Tibial nerve (tissue), 4 donors: ENCODE results near the gene ATP6V1C2. TPM values are rescaled to one million over a fixed set of nuclear protein-coding genes. Genes with fewer than 3 reads are reported as not detected.

Experiments
- DNase-seq, 2 donors: peaks; one replicate each; pipeline ENCODE4 v3.0.0-alpha.2; 2019; ENCODE audit warnings: low spot score in 2 of 2
- H3K27ac ChIP-seq, 4 donors: fragments of 200-600 bp; sonication (generic) in 3 of 4; one replicate each; pipeline ENCODE4 v1.5.1; 2017 to 2019; ENCODE audit warnings: mild to moderate bottlenecking in 1 of 4
- H3K27me3 ChIP-seq, 2 donors: fragments of 200-600 bp; sonication (generic) in 1 of 2; one replicate each; pipeline versions ENCODE4 v1.5.1 to v1.6.0; 2017 to 2019
- H3K36me3 ChIP-seq, 3 donors: fragments of 200-600 bp; sonication (generic); one replicate each; pipeline ENCODE4 v1.5.1; 2018 to 2019
- H3K4me1 ChIP-seq, 4 donors: fragments of 200-600 bp; sonication (generic) in 3 of 4; one replicate each; pipeline ENCODE4 v1.5.1; 2017 to 2019
- H3K4me3 ChIP-seq, 4 donors: fragments of 200-600 bp; sonication (generic) in 3 of 4; one replicate each; pipeline ENCODE4 v1.5.1; 2017 to 2019; ENCODE audit warnings: mild to moderate bottlenecking in 1 of 4, moderate library complexity in 1 of 4
- H3K9me3 ChIP-seq, 4 donors: fragments of 200-600 bp; sonication (generic) in 3 of 4; one replicate each; pipeline ENCODE4 v1.5.1; 2017 to 2019
- CTCF ChIP-seq, 5 experiments: fragments of 200-600 bp in 3 of 5; fragments of 450-650 bp in 2 of 5; sonication (generic) in 3 of 5; IDR thresholded peaks; one replicate each; pipeline ENCODE4 v1.5.1; 2016 to 2019; ENCODE audit warnings: antibody characterized with exemption in 5 of 5, mild to moderate bottlenecking in 3 of 5, moderate library complexity in 2 of 5
- EP300 ChIP-seq, 2 donors: sonication (generic); formaldehyde crosslinking; IDR thresholded peaks; one replicate each; pipeline ENCODE4 v1.6.1; 2017; ENCODE audit warnings: antibody characterized with exemption in 2 of 2, mild to moderate bottlenecking in 1 of 2
- POLR2A ChIP-seq, 2 donors: fragments of 450-650 bp; IDR thresholded peaks; one replicate each; pipeline ENCODE4 v1.6.1; 2017; ENCODE audit warnings: antibody characterized with exemption in 2 of 2, mild to moderate bottlenecking in 2 of 2, moderate library complexity in 2 of 2
- WGBS, 2 donors: methylation state at CpG; one replicate each; pipeline ENCODE4 v1.1.5; 2018; 5-methylcytosine and 5-hydroxymethylcytosine counted together
- total RNA-seq, 4 donors: library from RNA; depleted of rRNA; stranded (reverse); fragments of >200 nt; gene quantifications; one replicate each; pipeline ENCODE4 v1.1.0, GENCODE V29; 2016

The ATP6V1C2 gene
- total RNA-seq, 4 donors from 2014 or later, result 0.21 to 0.66 (median 0.30) TPM; not detected in 1

GRCh38 chr2:10772868-10773215 lies 51.4 kb downstream of the ATP6V1C2 start:
- 75 to 77% methylated on average over 13 of the region's 13 CpGs for WGBS, 2 donors
- Histone ChIP-seq H3K27me3 (no peaks in the 10 kb centered on the region), H3K4me3 (no peak overlapping the region), H3K4me1 (peaks cover 0 to 13% (median 0%) of the 10 kb centered on the region in 4 donors), H3K9me3 (no peaks in the 10 kb centered on the region), H3K27ac (no peak overlapping the region), H3K36me3 (peaks cover 0 to 10% (median 0%) of the 10 kb centered on the region in 3 donors)
- no peak for DNase-seq
- TF ChIP-seq EP300 (IDR thresholded peaks at IDR 0.05), result no peak
- no peak for TF ChIP-seq POLR2A (IDR thresholded peaks at IDR 0.05)
- no peak for TF ChIP-seq CTCF (IDR thresholded peaks at IDR 0.05)

GRCh38 chr2:10773821-10774341 lies 52.5 kb downstream of the ATP6V1C2 start:
- no peak for DNase-seq
- Histone ChIP-seq H3K27ac (no peak overlapping the region), H3K27me3 (no peaks in the 10 kb centered on the region), H3K4me1 (peaks cover 0 to 13% (median 0%) of the 10 kb centered on the region in 4 donors), H3K4me3 (no peak overlapping the region), H3K36me3 (peaks cover 0 to 20% (median 0%) of the 10 kb centered on the region in 3 donors), H3K9me3 (no peaks in the 10 kb centered on the region)
- 40 to 77% methylated on average over 4 to 8 of the region's 8 CpGs for WGBS, 2 donors
- TF ChIP-seq POLR2A (IDR thresholded peaks at IDR 0.05), result no peak
- no peak for TF ChIP-seq EP300 (IDR thresholded peaks at IDR 0.05)
- TF ChIP-seq CTCF (IDR thresholded peaks at IDR 0.05), result no peak

DNA sequence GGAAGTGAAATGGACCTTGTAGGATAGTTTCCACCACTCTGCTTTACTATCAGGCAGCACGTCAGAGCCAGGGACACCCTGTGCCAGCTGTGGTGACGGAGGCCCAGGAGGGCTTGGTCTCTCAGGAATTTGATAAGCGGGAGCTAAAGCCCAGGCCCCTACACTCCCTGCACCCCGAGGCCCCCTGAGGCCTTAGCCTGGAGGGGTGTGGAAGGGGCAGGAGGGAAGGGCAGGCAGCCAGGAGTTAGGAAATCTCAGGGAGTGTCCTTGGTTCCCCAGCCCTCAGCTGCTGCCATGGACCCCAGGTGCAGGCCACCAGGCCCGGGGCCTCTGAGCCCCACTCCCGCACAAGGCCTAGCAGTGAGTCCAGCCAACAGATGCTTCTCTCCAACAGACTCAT lies 53.0 kb downstream of the ATP6V1C2 start:
- Histone ChIP-seq H3K36me3 (peaks cover 0 to 23% (median 0%) of the 10 kb centered on the region in 3 donors), H3K4me3 (no peak overlapping the region), H3K4me1 (peaks cover 0 to 13% (median 0%) of the 10 kb centered on the region in 4 donors), H3K27ac (no peak overlapping the region), H3K9me3 (no peaks in the 10 kb centered on the region), H3K27me3 (no peaks in the 10 kb centered on the region)
- TF ChIP-seq POLR2A (IDR thresholded peaks at IDR 0.05) (no peak), CTCF (IDR thresholded peaks at IDR 0.05) (no peak), EP300 (IDR thresholded peaks at IDR 0.05) (no peak)
- DNase-seq, result no peak
- WGBS, 2 donors, result 66% methylated on average over 6 of the region's 6 CpGs

- DNase-seq, result no peak
- no peak overlapping the region for H3K27ac ChIP-seq
- TF ChIP-seq EP300 (IDR thresholded peaks at IDR 0.05), result no peak
- no peak for TF ChIP-seq CTCF (IDR thresholded peaks at IDR 0.05)
- TF ChIP-seq POLR2A (IDR thresholded peaks at IDR 0.05), result no peak
- H3K4me1 ChIP-seq, result peaks cover 0 to 13% (median 0%) of the 10 kb centered on the region in 4 donors
- no peak overlapping the region for H3K4me3 ChIP-seq
- no peaks in the 10 kb centered on the region for H3K27me3 ChIP-seq
- peaks cover 0 to 29% (median 1%) of the 10 kb centered on the region in 3 donors for H3K36me3 ChIP-seq
- WGBS, 2 donors, result 65 to 70% methylated on average over 20 to 22 of the region's 23 CpGs
- no peaks in the 10 kb centered on the region for H3K9me3 ChIP-seq
Observed at GRCh38 chr2:10775021-10775780, 53.8 kb downstream of the ATP6V1C2 start.

DNA sequence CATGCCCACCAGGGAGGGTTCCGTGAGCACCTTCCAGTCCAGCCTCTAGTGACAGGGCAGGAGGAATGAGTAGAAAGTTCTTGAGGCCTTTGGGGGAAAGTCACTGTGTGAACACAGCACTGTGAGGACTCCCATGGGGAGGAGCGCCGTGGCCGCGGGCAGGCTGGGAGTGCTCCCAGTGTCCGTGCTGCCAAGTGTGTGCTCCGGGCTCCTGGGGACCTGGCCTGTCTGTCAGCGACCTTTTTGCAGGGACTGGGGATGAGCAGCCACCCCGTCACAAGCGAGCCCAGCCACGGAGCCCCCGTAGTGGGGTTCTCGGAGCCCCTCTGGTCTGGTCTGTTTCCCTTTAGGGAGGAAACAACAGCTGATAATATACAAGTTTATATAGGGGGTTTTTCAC lies 54.4 kb downstream of the ATP6V1C2 start:
- H3K4me3 ChIP-seq, result no peak overlapping the region
- no peaks in the 10 kb centered on the region for H3K27me3 ChIP-seq
- 76 to 88% methylated on average over 12 to 13 of the region's 13 CpGs for WGBS, 2 donors
- H3K4me1 ChIP-seq, result peaks cover 0 to 13% (median 0%) of the 10 kb centered on the region in 4 donors
- no peak overlapping the region for H3K27ac ChIP-seq
- H3K9me3 ChIP-seq, result no peaks in the 10 kb centered on the region
- no peak for DNase-seq
- TF ChIP-seq CTCF (IDR thresholded peaks at IDR 0.05) (no peak), EP300 (IDR thresholded peaks at IDR 0.05) (no peak), POLR2A (IDR thresholded peaks at IDR 0.05) (no peak)
- peaks cover 0 to 35% (median 7%) of the 10 kb centered on the region in 3 donors for H3K36me3 ChIP-seq
